IMR-90 (cell line): ENCODE measurements around the gene INSR. TPM values are rescaled to one million over a fixed set of nuclear protein-coding genes. Genes with fewer than 3 reads are reported as not detected.

Experiments
- ATAC-seq: fragments of 200-7000 bp; cut with Tn5 transposase; 2 replicates; pipeline ENCODE4 v1.9.1; 2020; ENCODE audit warnings: low read depth, mild to moderate bottlenecking, moderate library complexity
- BruUV-seq: library from RNA; stranded (reverse); fragments of 400-500 nt; replicated peaks from 2 replicates; lab custom pipeline; 2021; lab: Mats Ljungman, UMichigan
- CTCF ChIA-PET: fragments of 300-600 bp; formaldehyde crosslinking; extraction: SDS; loops from one replicate; lab custom pipeline; 2021; ENCODE audit warnings: antibody characterized with exemption; lab: Yijun Ruan, JAX
- POLR2A ChIA-PET: fragments of 300-600 bp; sonication (Branson Sonifier 250); formaldehyde crosslinking; loops from one replicate; lab custom pipeline; 2022; ENCODE audit warnings: antibody characterized with exemption; ENCODE audit not compliant: unreplicated experiment; lab: Charles Lee
- DNase-seq: peaks from one replicate; pipeline ENCODE4 v3.0.0; 2013
- H2AFZ ChIP-seq: replicated peaks from 2 replicates; pipeline ENCODE3; 2013; ENCODE audit warnings: low read length, mild to moderate bottlenecking; ENCODE audit not compliant: poor library complexity
- H2AK5ac ChIP-seq: 2 replicates; pipeline ENCODE4 v1.6.1; 2013; ENCODE audit warnings: low read depth, low read length, inconsistent platforms
- H2AK9ac ChIP-seq: replicated peaks from 2 replicates; pipeline ENCODE3; 2013; ENCODE audit warnings: mild to moderate bottlenecking, low read depth, low read length, moderate library complexity; ENCODE audit not compliant: poor library complexity
- H2BK120ac ChIP-seq: 2 replicates; pipeline ENCODE4 v1.6.1; 2013; ENCODE audit warnings: low read depth, low read length, inconsistent platforms
- H2BK15ac ChIP-seq: 3 replicates; pipeline ENCODE4 v1.6.1; 2013; ENCODE audit warnings: low read depth, low read length, inconsistent platforms
- H2BK20ac ChIP-seq: 2 replicates; pipeline ENCODE4 v1.6.1; 2013; ENCODE audit warnings: low read depth, mild to moderate bottlenecking, inconsistent platforms, low read length, moderate library complexity
- H2BK5ac ChIP-seq: 2 replicates; pipeline ENCODE4 v1.6.1; 2013; ENCODE audit warnings: mild to moderate bottlenecking, low read depth, low read length, inconsistent platforms; ENCODE audit not compliant: poor library complexity, severe bottlenecking
- H3K14ac ChIP-seq: replicated peaks from 2 replicates; pipeline ENCODE4 v1.6.1; 2013; ENCODE audit warnings: low read depth, low read length, inconsistent platforms
- H3K18ac ChIP-seq: 2 replicates; pipeline ENCODE4 v1.6.1; 2013; ENCODE audit warnings: low read depth, low read length, control low read depth
- H3K23ac ChIP-seq: 2 replicates; pipeline ENCODE4 v1.6.1; 2013; ENCODE audit warnings: low read depth, low read length, inconsistent platforms
- H3K27ac ChIP-seq: 2 replicates; pipeline ENCODE4 v1.5.1; 2013; ENCODE audit warnings: mild to moderate bottlenecking, control low read depth, low read length; ENCODE audit not compliant: insufficient read depth
- H3K27me3 ChIP-seq: 2 replicates; pipeline ENCODE4 v1.6.1; 2013; ENCODE audit warnings: low read length; ENCODE audit not compliant: control insufficient read depth, insufficient read depth
- H3K36me3 ChIP-seq: 2 replicates; pipeline ENCODE4 v1.6.1; 2013; ENCODE audit warnings: low read length, mixed read lengths; ENCODE audit not compliant: control insufficient read depth, insufficient read depth
- H3K4ac ChIP-seq: 2 replicates; pipeline ENCODE4 v1.6.1; 2013; ENCODE audit warnings: low read depth, low read length, inconsistent platforms
- H3K4me1 ChIP-seq: 2 replicates; pipeline ENCODE4 v1.6.1; 2013; ENCODE audit warnings: low read length, mixed read lengths; ENCODE audit not compliant: control insufficient read depth, insufficient read depth
- H3K4me2 ChIP-seq: 2 replicates; pipeline ENCODE4 v1.6.1; 2013; ENCODE audit warnings: low read depth, mild to moderate bottlenecking, control low read depth, low read length, moderate library complexity
- H3K4me3 ChIP-seq: 2 replicates; pipeline ENCODE4 v1.5.1; 2013; ENCODE audit warnings: low read depth, mild to moderate bottlenecking, control low read depth, low read length, moderate library complexity; ENCODE audit not compliant: insufficient read depth
- H3K56ac ChIP-seq: 2 replicates; pipeline ENCODE4 v1.6.1; 2013; ENCODE audit warnings: low read length, inconsistent platforms; ENCODE audit not compliant: insufficient read depth; ENCODE audit errors: extremely low read depth
- H3K79me1 ChIP-seq, 2 experiments: 2 replicates each; pipeline ENCODE4 v1.6.1; 2013; ENCODE audit warnings: low read length in 2 of 2, inconsistent platforms in 1 of 2, low read depth in 1 of 2
- H3K9ac ChIP-seq: 2 replicates; pipeline ENCODE4 v1.6.1; 2013; ENCODE audit warnings: low read depth, low read length, control low read depth
- H3K9me1 ChIP-seq: 2 replicates; pipeline ENCODE4 v1.6.1; 2013; ENCODE audit warnings: low read length, inconsistent platforms; ENCODE audit not compliant: insufficient read depth
- H3K9me3 ChIP-seq: 2 replicates; pipeline ENCODE4 v1.6.1; 2013; ENCODE audit warnings: low read length; ENCODE audit not compliant: control insufficient read depth, insufficient read depth
- H4K20me1 ChIP-seq: 2 replicates; pipeline ENCODE4 v1.6.1; 2013; ENCODE audit warnings: low read length, inconsistent platforms; ENCODE audit not compliant: insufficient read depth
- H4K5ac ChIP-seq: 2 replicates; pipeline ENCODE4 v1.6.1; 2013; ENCODE audit warnings: mild to moderate bottlenecking, low read depth, low read length, control low read depth
- H4K8ac ChIP-seq, 2 experiments: 2 replicates each; pipeline ENCODE4 v1.6.1; 2013; ENCODE audit warnings: low read depth in 2 of 2, low read length in 2 of 2, control low read depth in 1 of 2, inconsistent platforms in 1 of 2
- H4K91ac ChIP-seq: 2 replicates; pipeline ENCODE4 v1.6.1; 2013; ENCODE audit warnings: low read depth, low read length, inconsistent platforms; ENCODE audit not compliant: insufficient read depth
- BHLHE40 ChIP-seq: fragments of 150-350 bp; IDR thresholded peaks from 2 replicates; pipeline ENCODE4 v1.6.1; 2016; ENCODE audit warnings: mild to moderate bottlenecking, low read depth, low read length
- CEBPB ChIP-seq: IDR thresholded peaks from 2 replicates; pipeline ENCODE4 v1.6.1; 2012; ENCODE audit warnings: low read depth, low read length, improper control_type of control experiment
- CHD1 ChIP-seq: IDR thresholded peaks from 2 replicates; pipeline ENCODE4 v1.6.1; 2012; ENCODE audit warnings: low read depth, low read length, improper control_type of control experiment
- FOS ChIP-seq: fragments of 150-350 bp; IDR thresholded peaks from 2 replicates; pipeline ENCODE4 v1.6.1; 2016; ENCODE audit warnings: low read depth, low read length
- MAFK ChIP-seq: IDR thresholded peaks from 2 replicates; pipeline ENCODE4 v1.6.1; 2012; ENCODE audit warnings: low read depth, low read length, improper control_type of control experiment
- MAZ ChIP-seq: IDR thresholded peaks from 2 replicates; pipeline ENCODE4 v1.6.1; 2012; ENCODE audit warnings: low read depth, mild to moderate bottlenecking, low read length, improper control_type of control experiment, moderate library complexity, borderline replicate concordance
- MXI1 ChIP-seq: IDR thresholded peaks from 2 replicates; pipeline ENCODE4 v1.6.1; 2012; ENCODE audit warnings: low read depth, mild to moderate bottlenecking, low read length, moderate library complexity, borderline replicate concordance
- RAD21 ChIP-seq: IDR thresholded peaks from 2 replicates; pipeline ENCODE4 v1.6.1; 2012; ENCODE audit warnings: low read length, improper control_type of control experiment
- RCOR1 ChIP-seq: IDR thresholded peaks from 2 replicates; pipeline ENCODE4 v1.6.1; 2012; ENCODE audit warnings: mild to moderate bottlenecking, low read length, improper control_type of control experiment; ENCODE audit not compliant: insufficient replicate concordance
- RFX5 ChIP-seq: IDR thresholded peaks from 2 replicates; pipeline ENCODE4 v1.8.0; 2012; ENCODE audit warnings: low read depth, mild to moderate bottlenecking, low read length, moderate library complexity
- SMC3 ChIP-seq: fragments of 150-350 bp; IDR thresholded peaks from 2 replicates; pipeline ENCODE4 v1.6.1; 2016; ENCODE audit warnings: low read depth, mild to moderate bottlenecking, antibody characterized with exemption, low read length, moderate library complexity
- WGBS, 2 experiments: methylation state at CpG; one replicate each; pipeline versions ENCODE4 v1.1.5 to v1.1.7; 2013; ENCODE audit warnings: missing lambda C conversion rate in 2 of 2; ENCODE audit not compliant: insufficient read length in 1 of 2; ENCODE audit errors: extremely low coverage in 2 of 2; 5-methylcytosine and 5-hydroxymethylcytosine counted together
- dilution Hi-C: fragments of 300-500 bp; cut with HindIII; formaldehyde crosslinking; loops from one replicate; pipeline ENCODE4 v1.14.3; 2018; ENCODE audit warnings: low sequenced_read_pairs; ENCODE audit not compliant: unreplicated experiment
- in situ Hi-C: fragments of 300-500 bp; cut with MboI; formaldehyde crosslinking; loops from 3 replicates; pipeline ENCODE4 v1.14.3; 2019; ENCODE audit warnings: low sequenced_read_pairs, inconsistent platforms, mixed read lengths
- intact Hi-C: fragments of 100-400 bp; cut with micrococcal nuclease; formaldehyde crosslinking; loops from 2 replicates; pipeline ENCODE4 v1.10.0; 2022
- polyA plus RNA-seq, 3 experiments: library from polyadenylated mRNA; depleted of rRNA; stranded (reverse); fragments of >200 nt; gene quantifications; 2 replicates each; pipeline ENCODE4 v1.2.3, GENCODE V29; 2012; ENCODE audit warnings: low replicate concordance in 1 of 3
- total RNA-seq: library from RNA; depleted of rRNA; stranded (reverse); fragments of >200 nt; gene quantifications from 2 replicates; pipeline ENCODE4 v1.2.3, GENCODE V29; 2012
- TF ChIP-seq, protein P1 (sequence below): conservative IDR thresholded peaks from 2 replicates; pipeline ENCODE4 v1.5.1; 2012; ENCODE audit warnings: mild to moderate bottlenecking, low read depth, low read length, improper control_type of control experiment
- TF ChIP-seq, protein P2 (sequence below): fragments of 150-350 bp; IDR thresholded peaks from 2 replicates; pipeline ENCODE4 v1.6.1; 2017; ENCODE audit warnings: mild to moderate bottlenecking, antibody characterized with exemption, low read length, low read depth
- TF ChIP-seq, protein P3 (sequence below): fragments of 150-350 bp; IDR thresholded peaks from 2 replicates; pipeline ENCODE4 v1.6.1; 2016; ENCODE audit warnings: low read depth, mild to moderate bottlenecking, low read length, moderate library complexity, borderline replicate concordance

Gene INSR
- total and polyA plus RNA-seq, 2 of the 4 experiments (the other 2 are of a cell fraction), result 2.8 to 7.9 TPM

DNA sequence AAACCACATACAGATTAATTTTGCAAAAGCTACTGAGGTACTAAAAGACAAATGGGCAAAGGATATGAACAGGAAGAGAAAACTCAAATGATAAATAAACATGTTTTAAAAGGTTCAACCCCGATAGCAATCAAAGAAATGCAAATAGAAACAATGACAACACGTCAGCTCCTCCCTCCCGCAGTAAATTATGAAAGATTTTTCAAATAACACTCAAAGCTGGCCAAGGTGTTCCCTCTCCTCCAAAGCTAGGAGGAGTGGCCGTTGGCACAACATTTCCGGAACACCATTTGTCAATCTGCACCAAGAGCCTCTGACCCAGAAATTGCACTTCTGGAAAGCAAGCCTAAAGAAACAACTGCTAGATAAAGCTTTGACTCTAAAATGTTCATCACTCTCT, 28.3 kb downstream of the INSR start:
- no peak overlapping the region for H2AFZ ChIP-seq
- BruUV-seq, result no TSS peak
- H3K4me1 ChIP-seq, result no peaks in the 10 kb centered on the region
- WGBS, 2 experiments, result no CpG with 5 or more reads among the region's 5 CpGs
- no peak for DNase-seq
- no peak for ATAC-seq
- H2BK5ac ChIP-seq, result no peak overlapping the region
- H2BK120ac ChIP-seq, result no peak overlapping the region
- no peak overlapping the region for H2BK20ac ChIP-seq
- 0 out of 4 replicates have a peak, but pooled peaks cover 0 to 2% of the 10 kb centered on the region in 2 experiments for H3K79me1 ChIP-seq
- H3K4ac ChIP-seq, result no peak overlapping the region
- ChIA-PET CTCF (interaction anchor here (0.6 kb wide), 1 partner anchor 179 kb away, joined by 4 read pairs; no protein-coding TSS in a partner anchor), POLR2A (no interaction called here)
- H3K14ac ChIP-seq, result no peak overlapping the region
- peaks cover 6% of the 10 kb centered on the region; the same call in 1 of the 2 replicates for H3K9me3 ChIP-seq
- no peak overlapping the region for H3K9ac ChIP-seq
- H3K36me3 ChIP-seq, result peaks cover 10% of the 10 kb centered on the region
- H3K4me3 ChIP-seq, result no peak overlapping the region
- TF ChIP-seq FOS (no peak), MXI1 (no peak), CHD1 (no peak), RAD21 (no peak), MAFK (no peak), RCOR1 (no peak), RFX5 (no peak), CEBPB (no peak), SMC3 (no peak), MAZ (no peak), BHLHE40 (no peak)
- TF ChIP-seq, protein P1, sequence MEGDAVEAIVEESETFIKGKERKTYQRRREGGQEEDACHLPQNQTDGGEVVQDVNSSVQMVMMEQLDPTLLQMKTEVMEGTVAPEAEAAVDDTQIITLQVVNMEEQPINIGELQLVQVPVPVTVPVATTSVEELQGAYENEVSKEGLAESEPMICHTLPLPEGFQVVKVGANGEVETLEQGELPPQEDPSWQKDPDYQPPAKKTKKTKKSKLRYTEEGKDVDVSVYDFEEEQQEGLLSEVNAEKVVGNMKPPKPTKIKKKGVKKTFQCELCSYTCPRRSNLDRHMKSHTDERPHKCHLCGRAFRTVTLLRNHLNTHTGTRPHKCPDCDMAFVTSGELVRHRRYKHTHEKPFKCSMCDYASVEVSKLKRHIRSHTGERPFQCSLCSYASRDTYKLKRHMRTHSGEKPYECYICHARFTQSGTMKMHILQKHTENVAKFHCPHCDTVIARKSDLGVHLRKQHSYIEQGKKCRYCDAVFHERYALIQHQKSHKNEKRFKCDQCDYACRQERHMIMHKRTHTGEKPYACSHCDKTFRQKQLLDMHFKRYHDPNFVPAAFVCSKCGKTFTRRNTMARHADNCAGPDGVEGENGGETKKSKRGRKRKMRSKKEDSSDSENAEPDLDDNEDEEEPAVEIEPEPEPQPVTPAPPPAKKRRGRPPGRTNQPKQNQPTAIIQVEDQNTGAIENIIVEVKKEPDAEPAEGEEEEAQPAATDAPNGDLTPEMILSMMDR, result no peak
- TF ChIP-seq, protein P2, sequence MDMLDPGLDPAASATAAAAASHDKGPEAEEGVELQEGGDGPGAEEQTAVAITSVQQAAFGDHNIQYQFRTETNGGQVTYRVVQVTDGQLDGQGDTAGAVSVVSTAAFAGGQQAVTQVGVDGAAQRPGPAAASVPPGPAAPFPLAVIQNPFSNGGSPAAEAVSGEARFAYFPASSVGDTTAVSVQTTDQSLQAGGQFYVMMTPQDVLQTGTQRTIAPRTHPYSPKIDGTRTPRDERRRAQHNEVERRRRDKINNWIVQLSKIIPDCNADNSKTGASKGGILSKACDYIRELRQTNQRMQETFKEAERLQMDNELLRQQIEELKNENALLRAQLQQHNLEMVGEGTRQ, result no peak
- TF ChIP-seq, protein P3, sequence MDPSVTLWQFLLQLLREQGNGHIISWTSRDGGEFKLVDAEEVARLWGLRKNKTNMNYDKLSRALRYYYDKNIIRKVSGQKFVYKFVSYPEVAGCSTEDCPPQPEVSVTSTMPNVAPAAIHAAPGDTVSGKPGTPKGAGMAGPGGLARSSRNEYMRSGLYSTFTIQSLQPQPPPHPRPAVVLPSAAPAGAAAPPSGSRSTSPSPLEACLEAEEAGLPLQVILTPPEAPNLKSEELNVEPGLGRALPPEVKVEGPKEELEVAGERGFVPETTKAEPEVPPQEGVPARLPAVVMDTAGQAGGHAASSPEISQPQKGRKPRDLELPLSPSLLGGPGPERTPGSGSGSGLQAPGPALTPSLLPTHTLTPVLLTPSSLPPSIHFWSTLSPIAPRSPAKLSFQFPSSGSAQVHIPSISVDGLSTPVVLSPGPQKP, result no peak
- H3K9me1 ChIP-seq, result no peaks in the 10 kb centered on the region
- H3K27ac ChIP-seq, result no peak overlapping the region
- H4K8ac ChIP-seq, result no peak overlapping the region
- H3K23ac ChIP-seq, result no peak overlapping the region
- H3K56ac ChIP-seq, result no peak overlapping the region
- H4K5ac ChIP-seq, result no peak overlapping the region
- no peaks in the 10 kb centered on the region for H3K27me3 ChIP-seq
- H2AK9ac ChIP-seq, result no peak overlapping the region
- dilution Hi-C loops (no loop called here), intact Hi-C loops (no loop called here), in situ Hi-C loops (no loop called here)
- H4K20me1 ChIP-seq, result no peaks in the 10 kb centered on the region; the same call in 1 of the 2 replicates
- H2BK15ac ChIP-seq, result no peak overlapping the region
- H3K4me2 ChIP-seq, result no peak overlapping the region; the same call in 1 of the 2 replicates
- H3K18ac ChIP-seq, result no peak overlapping the region
- H2AK5ac ChIP-seq, result no peak overlapping the region
- H4K91ac ChIP-seq, result no peak overlapping the region
